Left ventricle myocardium inferior (tissue), 1 donor: ENCODE data around the gene FOXN3. TPM values are rescaled to one million over a fixed set of nuclear protein-coding genes. Genes with fewer than 3 reads are reported as not detected.

Experiments
- DNase-seq: peaks from one replicate; pipeline ENCODE4 v3.0.0-alpha.2; 2020
- H3K27ac ChIP-seq: fragments of 200-600 bp; replicated peaks from 2 replicates; pipeline ENCODE4 v1.8.0; 2021
- H3K27me3 ChIP-seq: fragments of 200-600 bp; 2 replicates; pipeline ENCODE4 v1.8.0; 2021; ENCODE audit warnings: low read depth
- H3K36me3 ChIP-seq: fragments of 200-600 bp; 2 replicates; pipeline ENCODE4 v1.8.0; 2021
- H3K4me1 ChIP-seq: fragments of 200-600 bp; 2 replicates; pipeline ENCODE4 v1.8.0; 2021
- H3K4me3 ChIP-seq: fragments of 200-600 bp; 2 replicates; pipeline ENCODE4 v1.8.0; 2021; ENCODE audit warnings: mild to moderate bottlenecking, moderate library complexity
- H3K9me3 ChIP-seq: fragments of 200-600 bp; replicated peaks from 2 replicates; pipeline ENCODE4 v1.8.0; 2021
- intact Hi-C: fragments of 100-400 bp; cut with micrococcal nuclease; formaldehyde crosslinking; loops from one replicate; pipeline ENCODE4 v1.11.0; 2022
- total RNA-seq: library from RNA; stranded (reverse); fragmentation: NEBNext Ultra II Directional; extraction: Animal tissue kit (Norgen Biotek cat#: 25700); gene quantifications from one replicate; pipeline ENCODE4 v1.2.1, GENCODE V29; 2021
- TF ChIP-seq, protein P1 (sequence below): fragments of 200-600 bp; IDR thresholded peaks from 2 replicates; pipeline ENCODE4 v1.8.0; 2021; ENCODE audit warnings: antibody characterized with exemption, mild to moderate bottlenecking, borderline replicate concordance
- donor health status: DM: no; HTN: yes; CAD: no; lungs with severe emphysema.

FOXN3 gene
- total RNA-seq, 1 donor from 2014 or later: 120 TPM

DNA sequence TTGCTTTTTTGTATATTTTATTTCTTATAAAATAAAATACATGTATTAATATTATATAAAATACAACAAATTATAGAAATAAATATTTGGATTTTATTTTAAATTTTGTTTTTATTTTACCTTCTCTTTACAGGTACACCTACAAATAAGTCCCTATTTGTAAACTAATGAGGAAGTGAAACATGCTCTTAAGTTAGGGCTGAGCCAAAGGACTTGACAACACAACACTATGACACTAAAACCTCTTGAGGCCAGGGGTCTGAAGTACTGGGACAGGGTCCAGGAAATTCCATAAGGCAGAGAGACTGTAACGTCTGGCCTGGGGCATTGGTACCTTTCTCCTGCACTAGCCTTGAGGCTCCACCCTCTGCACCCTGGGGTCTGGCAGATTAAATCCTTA, 293.2 kb downstream of the FOXN3 start:
- H3K4me3 ChIP-seq: no peak overlapping the region
- TF ChIP-seq, protein P1, sequence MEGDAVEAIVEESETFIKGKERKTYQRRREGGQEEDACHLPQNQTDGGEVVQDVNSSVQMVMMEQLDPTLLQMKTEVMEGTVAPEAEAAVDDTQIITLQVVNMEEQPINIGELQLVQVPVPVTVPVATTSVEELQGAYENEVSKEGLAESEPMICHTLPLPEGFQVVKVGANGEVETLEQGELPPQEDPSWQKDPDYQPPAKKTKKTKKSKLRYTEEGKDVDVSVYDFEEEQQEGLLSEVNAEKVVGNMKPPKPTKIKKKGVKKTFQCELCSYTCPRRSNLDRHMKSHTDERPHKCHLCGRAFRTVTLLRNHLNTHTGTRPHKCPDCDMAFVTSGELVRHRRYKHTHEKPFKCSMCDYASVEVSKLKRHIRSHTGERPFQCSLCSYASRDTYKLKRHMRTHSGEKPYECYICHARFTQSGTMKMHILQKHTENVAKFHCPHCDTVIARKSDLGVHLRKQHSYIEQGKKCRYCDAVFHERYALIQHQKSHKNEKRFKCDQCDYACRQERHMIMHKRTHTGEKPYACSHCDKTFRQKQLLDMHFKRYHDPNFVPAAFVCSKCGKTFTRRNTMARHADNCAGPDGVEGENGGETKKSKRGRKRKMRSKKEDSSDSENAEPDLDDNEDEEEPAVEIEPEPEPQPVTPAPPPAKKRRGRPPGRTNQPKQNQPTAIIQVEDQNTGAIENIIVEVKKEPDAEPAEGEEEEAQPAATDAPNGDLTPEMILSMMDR: no peak
- no peaks in the 10 kb centered on the region for H3K27me3 ChIP-seq
- no peaks in the 10 kb centered on the region for H3K36me3 ChIP-seq
- no peaks in the 10 kb centered on the region for H3K4me1 ChIP-seq
- H3K27ac ChIP-seq: no peak overlapping the region
- peaks cover 20% of the 10 kb centered on the region for H3K9me3 ChIP-seq
- intact Hi-C loops: no loop called here
- DNase-seq: no peak

DNA sequence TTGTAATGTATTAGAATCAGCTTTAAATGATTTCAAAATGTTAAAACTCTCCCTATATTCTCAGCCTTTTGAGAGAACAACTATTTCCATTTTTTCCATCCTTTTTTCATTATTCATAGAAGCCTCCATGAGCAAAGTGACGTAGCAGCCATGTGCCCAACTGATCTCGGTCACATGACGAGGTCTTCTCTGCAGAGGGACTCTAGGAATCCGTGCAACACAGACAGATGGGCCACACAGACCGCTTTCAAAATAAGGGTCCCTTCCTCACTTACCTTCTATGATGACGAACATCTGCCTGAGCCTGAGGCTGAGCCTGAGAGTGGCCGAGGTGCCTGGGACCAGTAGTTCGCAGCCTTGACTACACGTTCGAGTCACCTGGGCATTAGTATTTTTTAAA, 293.8 kb downstream of the FOXN3 start:
- intact Hi-C loops: no loop called here
- Histone ChIP-seq H3K36me3 (no peaks in the 10 kb centered on the region), H3K4me1 (no peaks in the 10 kb centered on the region), H3K4me3 (no peak overlapping the region), H3K9me3 (peaks cover 20% of the 10 kb centered on the region), H3K27me3 (no peaks in the 10 kb centered on the region), H3K27ac (no peak overlapping the region)
- DNase-seq: no peak
- TF ChIP-seq, protein P1: no peak

- H3K9me3 ChIP-seq: peaks cover 20% of the 10 kb centered on the region
- H3K4me3 ChIP-seq: no peak overlapping the region
- H3K4me1 ChIP-seq: no peaks in the 10 kb centered on the region
- TF ChIP-seq, protein P1: no peak
- intact Hi-C loops: no loop called here
- no peak for DNase-seq
- no peaks in the 10 kb centered on the region for H3K27me3 ChIP-seq
- no peaks in the 10 kb centered on the region for H3K36me3 ChIP-seq
- H3K27ac ChIP-seq: no peak overlapping the region
Measured at GRCh38 chr14:89121968-89122620, 294.9 kb downstream of the FOXN3 start.

- intact Hi-C loops: no loop called here
- H3K9me3 ChIP-seq: peaks cover 20% of the 10 kb centered on the region
- H3K27ac ChIP-seq: no peak overlapping the region
- H3K27me3 ChIP-seq: no peaks in the 10 kb centered on the region
- H3K4me3 ChIP-seq: no peak overlapping the region
- TF ChIP-seq, protein P1: no peak
- DNase-seq: no peak
- H3K36me3 ChIP-seq: no peaks in the 10 kb centered on the region
- H3K4me1 ChIP-seq: no peaks in the 10 kb centered on the region
Measured at GRCh38 chr14:89117012-89117411, 300.0 kb downstream of the FOXN3 start.

- Histone ChIP-seq H3K9me3 (peaks cover 1% of the 10 kb centered on the region), H3K4me1 (no peaks in the 10 kb centered on the region), H3K27ac (no peak overlapping the region), H3K27me3 (no peaks in the 10 kb centered on the region), H3K36me3 (no peaks in the 10 kb centered on the region), H3K4me3 (no peak overlapping the region)
- intact Hi-C loops: no loop called here
- no peak for DNase-seq
- TF ChIP-seq, protein P1: no peak
Measured at GRCh38 chr14:89114109-89114508, 302.9 kb downstream of the FOXN3 start.
